Measurements from ENCODE around the gene LRRC1.

Gene LRRC1

GRCh38 chr6:53824714-53825113 is 29.9 kb downstream of the LRRC1 start:
- Mint-ChIP-seq H3K27me3 (no peaks in the 10 kb centered on the region), H3K4me1 (peaks cover 12% of the 10 kb centered on the region), H3K9me3 (no peaks in the 10 kb centered on the region), H3K27ac (no peak overlapping the region), H3K4me3 (no peak overlapping the region)
- ATAC-seq (no peak), DNase-seq (no peak)

- ATAC-seq (no peak), DNase-seq (no peak)
- H3K27me3 Mint-ChIP-seq, result no peaks in the 10 kb centered on the region
- peaks cover 12% of the 10 kb centered on the region for H3K4me1 Mint-ChIP-seq
- H3K27ac Mint-ChIP-seq, result no peak overlapping the region
- no peaks in the 10 kb centered on the region for H3K9me3 Mint-ChIP-seq
- no peak overlapping the region for H3K4me3 Mint-ChIP-seq
Measured at GRCh38 chr6:53825532-53826321, 30.9 kb downstream of the LRRC1 start.

- ATAC-seq (no peak), DNase-seq (no peak)
- peaks cover 12% of the 10 kb centered on the region for H3K4me1 Mint-ChIP-seq
- H3K9me3 Mint-ChIP-seq, result no peaks in the 10 kb centered on the region
- H3K4me3 Mint-ChIP-seq, result no peak overlapping the region
- no peaks in the 10 kb centered on the region for H3K27me3 Mint-ChIP-seq
- H3K27ac Mint-ChIP-seq, result no peak overlapping the region
Measured at GRCh38 chr6:53827531-53827930, 32.7 kb downstream of the LRRC1 start.

- DNase-seq (no peak), ATAC-seq (no peak)
- Mint-ChIP-seq H3K27me3 (no peaks in the 10 kb centered on the region), H3K4me1 (peaks cover 12% of the 10 kb centered on the region), H3K4me3 (no peak overlapping the region), H3K27ac (no peak overlapping the region), H3K9me3 (no peaks in the 10 kb centered on the region)
Measured at GRCh38 chr6:53828215-53828614, 33.4 kb downstream of the LRRC1 start.

- Mint-ChIP-seq H3K4me3 (no peak overlapping the region), H3K4me1 (peaks cover 12% of the 10 kb centered on the region), H3K27me3 (no peaks in the 10 kb centered on the region), H3K9me3 (no peaks in the 10 kb centered on the region), H3K27ac (no peak overlapping the region)
- DNase-seq (no peak), ATAC-seq (no peak)
Measured at GRCh38 chr6:53828966-53829697, 34.3 kb downstream of the LRRC1 start.

- DNase-seq (no peak), ATAC-seq (no peak)
- Mint-ChIP-seq H3K4me1 (peaks cover 12% of the 10 kb centered on the region), H3K9me3 (no peaks in the 10 kb centered on the region), H3K4me3 (no peak overlapping the region), H3K27me3 (no peaks in the 10 kb centered on the region), H3K27ac (no peak overlapping the region)
Measured at GRCh38 chr6:53829698-53830221, 35.0 kb downstream of the LRRC1 start.

- H3K4me1 Mint-ChIP-seq, result peaks cover 12% of the 10 kb centered on the region
- H3K27me3 Mint-ChIP-seq, result no peaks in the 10 kb centered on the region
- no peak overlapping the region for H3K4me3 Mint-ChIP-seq
- no peak overlapping the region for H3K27ac Mint-ChIP-seq
- ATAC-seq, result no peak
- DNase-seq, result no peak
- no peaks in the 10 kb centered on the region for H3K9me3 Mint-ChIP-seq
Measured at GRCh38 chr6:53830366-53830765, 35.6 kb downstream of the LRRC1 start.

GRCh38 chr6:53831081-53831869 is 36.5 kb downstream of the LRRC1 start:
- Mint-ChIP-seq H3K4me3 (no peak overlapping the region), H3K4me1 (peaks cover 6% of the 10 kb centered on the region), H3K9me3 (no peaks in the 10 kb centered on the region), H3K27me3 (no peaks in the 10 kb centered on the region), H3K27ac (no peak overlapping the region)
- ATAC-seq, result no peak
- DNase-seq, result no peak

GRCh38 chr6:53831936-53832660 is 37.3 kb downstream of the LRRC1 start:
- Mint-ChIP-seq H3K27me3 (no peaks in the 10 kb centered on the region), H3K27ac (no peak overlapping the region), H3K4me3 (no peak overlapping the region), H3K4me1 (peaks cover 6% of the 10 kb centered on the region), H3K9me3 (no peaks in the 10 kb centered on the region)
- DNase-seq (no peak), ATAC-seq (no peak)

GRCh38 chr6:53833155-53833554 is 38.4 kb downstream of the LRRC1 start:
- Mint-ChIP-seq H3K27me3 (no peaks in the 10 kb centered on the region), H3K4me1 (no peaks in the 10 kb centered on the region), H3K4me3 (no peak overlapping the region), H3K27ac (no peak overlapping the region), H3K9me3 (no peaks in the 10 kb centered on the region)
- ATAC-seq (no peak), DNase-seq (no peak)

- DNase-seq (no peak), ATAC-seq (no peak)
- H3K9me3 Mint-ChIP-seq, result no peaks in the 10 kb centered on the region
- H3K27me3 Mint-ChIP-seq, result no peaks in the 10 kb centered on the region
- no peak overlapping the region for H3K4me3 Mint-ChIP-seq
- H3K4me1 Mint-ChIP-seq, result no peaks in the 10 kb centered on the region
- H3K27ac Mint-ChIP-seq, result no peak overlapping the region
Measured at GRCh38 chr6:53834132-53834531, 39.3 kb downstream of the LRRC1 start.

- no peak for DNase-seq
- ATAC-seq, result no peak
- Mint-ChIP-seq H3K9me3 (peaks cover 0 to 5% of the 10 kb centered on the region in 2 donors), H3K4me1 (no peaks in the 10 kb centered on the region), H3K4me3 (no peak overlapping the region), H3K27ac (no peak overlapping the region), H3K27me3 (no peaks in the 10 kb centered on the region)
Measured at GRCh38 chr6:53837865-53838769, 43.3 kb downstream of the LRRC1 start.

- DNase-seq (no peak), ATAC-seq (no peak)
- no peaks in the 10 kb centered on the region for H3K27me3 Mint-ChIP-seq
- H3K27ac Mint-ChIP-seq, result no peak overlapping the region
- peaks cover 0 to 5% of the 10 kb centered on the region in 2 donors for H3K9me3 Mint-ChIP-seq
- H3K4me1 Mint-ChIP-seq, result no peaks in the 10 kb centered on the region
- H3K4me3 Mint-ChIP-seq, result no peak overlapping the region
Measured at GRCh38 chr6:53840027-53840426, 45.2 kb downstream of the LRRC1 start.

All from stimulated activated naive CD8-positive, alpha-beta T cell treated with anti-CD3 and anti-CD28 coated beads, Interleukin-15, amount 100 ng/mL, for 72 hours (primary cell).